Measurements from ENCODE around the gene SLC25A30. TPM values are rescaled to one million over a fixed set of nuclear protein-coding genes. Genes with fewer than 3 reads are reported as not detected.

Gene SLC25A30
- total and polyA plus RNA-seq, 2 donors (not counting 1 experiment from before 2014, with no cell fraction given) = 11.2 to 16.9 TPM

GRCh38 chr13:45434556-45435371 lies 16.6 kb upstream of the SLC25A30 start:
- ChIA-PET CTCF (no interaction called here), POLR2A (no interaction called here)
- H3K4me1 ChIP-seq (ENCODE audit: control insufficient read depth in 2 of 2, insufficient read depth in 2 of 2, low read length in 2 of 2) = no peaks in the 10 kb centered on the region
- no peaks in the 10 kb centered on the region for H3K9me3 Mint-ChIP-seq (ENCODE audit: insufficient read depth)
- H4K20me1 ChIP-seq (ENCODE audit: control insufficient read depth, insufficient read depth, low read length, poor library complexity, severe bottlenecking) = no peaks in the 10 kb centered on the region
- H3K36me3 ChIP-seq (replicated peaks in 1 of 2; ENCODE audit: control extremely low read depth in 1 of 2, control insufficient read depth in 1 of 2, extremely low read depth in 1 of 2, insufficient read depth in 2 of 2, low read length in 1 of 2) = no peaks in the 10 kb centered on the region
- H3K27ac ChIP-seq (ENCODE audit: low read length in 2 of 2) = no peak overlapping the region
- ATAC-seq (ENCODE audit: low read depth) (no peak), DNase-seq (no peak)
- H3K27me3 Mint-ChIP-seq = no peaks in the 10 kb centered on the region
- no peak overlapping the region for H2AFZ ChIP-seq (ENCODE audit: insufficient read depth, low read depth, low read length, poor library complexity, severe bottlenecking)
- no peaks in the 10 kb centered on the region for H3K9me3 ChIP-seq (ENCODE audit: control extremely low read depth in 1 of 3, control insufficient read depth in 2 of 3, insufficient read depth in 1 of 3, low read length in 2 of 3)
- intact Hi-C loops (cut with micrococcal nuclease) = no loop called here
- no peaks in the 10 kb centered on the region for H3K27me3 ChIP-seq (replicated peaks in 1 of 4; ENCODE audit: control extremely low read depth in 1 of 4, control insufficient read depth in 3 of 4, insufficient read depth in 4 of 4, low read length in 3 of 4)
- no peak overlapping the region for H3K4me2 ChIP-seq (replicated peaks; ENCODE audit: low read depth, low read length, poor library complexity, severe bottlenecking)
- H3K27ac Mint-ChIP-seq = no peak overlapping the region
- H3K4me3 Mint-ChIP-seq = no peak overlapping the region
- 95% methylated on average over 5 of the region's 8 CpGs for WGBS (ENCODE audit: insufficient coverage)
- no peaks in the 10 kb centered on the region for H3K4me1 Mint-ChIP-seq
- no peak overlapping the region for H3K9ac ChIP-seq (ENCODE audit: low read length)
- TF ChIP-seq EZH2 (IDR thresholded peaks at IDR 0.05; ENCODE audit: borderline replicate concordance, insufficient read depth, low read depth, low read length, poor library complexity, severe bottlenecking) = no peak
- no peak for TF ChIP-seq CTCF (IDR thresholded peaks at IDR 0.05)
- no peaks in the 10 kb centered on the region for H3K79me2 ChIP-seq (ENCODE audit: control insufficient read depth, insufficient read depth, low read length)
- no peak overlapping the region for H3K4me3 ChIP-seq (ENCODE audit: control extremely low read depth in 1 of 5, extremely low read depth in 1 of 5, insufficient read depth in 1 of 5, low read depth in 2 of 5, low read length in 4 of 5)

- 94% methylated on average over 2 of the region's 5 CpGs for WGBS (ENCODE audit: insufficient coverage)
- Mint-ChIP-seq H3K4me3 (no peak overlapping the region), H3K27ac (no peak overlapping the region), H3K4me1 (no peaks in the 10 kb centered on the region), H3K9me3 (ENCODE audit: insufficient read depth) (no peaks in the 10 kb centered on the region), H3K27me3 (no peaks in the 10 kb centered on the region)
- ATAC-seq (ENCODE audit: low read depth) = no peak
- ChIA-PET CTCF (no interaction called here), POLR2A (no interaction called here)
- intact Hi-C loops (cut with micrococcal nuclease) = no loop called here
- no peaks in the 10 kb centered on the region for H4K20me1 ChIP-seq (ENCODE audit: control insufficient read depth, insufficient read depth, low read length, poor library complexity, severe bottlenecking)
- H3K4me3 ChIP-seq (ENCODE audit: control extremely low read depth in 1 of 5, extremely low read depth in 1 of 5, insufficient read depth in 1 of 5, low read depth in 2 of 5, low read length in 4 of 5) = no peak overlapping the region
- H3K4me1 ChIP-seq (ENCODE audit: control insufficient read depth in 2 of 2, insufficient read depth in 2 of 2, low read length in 2 of 2) = no peaks in the 10 kb centered on the region
- H3K9ac ChIP-seq (ENCODE audit: low read length) = no peak overlapping the region
- H3K27ac ChIP-seq (ENCODE audit: low read length in 2 of 2) = no peak overlapping the region
- H3K9me3 ChIP-seq (ENCODE audit: control extremely low read depth in 1 of 3, control insufficient read depth in 2 of 3, insufficient read depth in 1 of 3, low read length in 2 of 3) = no peaks in the 10 kb centered on the region
- H3K79me2 ChIP-seq (ENCODE audit: control insufficient read depth, insufficient read depth, low read length) = no peaks in the 10 kb centered on the region
- H3K27me3 ChIP-seq (replicated peaks in 1 of 4; ENCODE audit: control extremely low read depth in 1 of 4, control insufficient read depth in 3 of 4, insufficient read depth in 4 of 4, low read length in 3 of 4) = no peaks in the 10 kb centered on the region
- H3K36me3 ChIP-seq (replicated peaks in 1 of 2; ENCODE audit: control extremely low read depth in 1 of 2, control insufficient read depth in 1 of 2, extremely low read depth in 1 of 2, insufficient read depth in 2 of 2, low read length in 1 of 2) = no peaks in the 10 kb centered on the region
- no peak overlapping the region for H3K4me2 ChIP-seq (replicated peaks; ENCODE audit: low read depth, low read length, poor library complexity, severe bottlenecking)
- H2AFZ ChIP-seq (ENCODE audit: insufficient read depth, low read depth, low read length, poor library complexity, severe bottlenecking) = no peak overlapping the region
- DNase-seq = no peak
- no peak for TF ChIP-seq CTCF (IDR thresholded peaks at IDR 0.05)
These were observed 15.2 kb upstream of the SLC25A30 start for GRCh38 chr13:45433381-45433790.

All from B cell (primary cell).